Suppressor macrophage (primary cell): ENCODE results near the gene TECR.
A peak's percentile ranks its signal among the peaks of the same experiment; 100 is the strongest.
"Not testable (repeated sequence)": the region's sequence is repeated elsewhere in the genome, so short reads cannot be mapped to it uniquely, and the experiment has no call there.

Experiments used
- DNase-seq, 4 experiments: peaks; one replicate each; pipeline ENCODE4 v3.0.0-alpha.2; 2020 to 2022

The TECR gene

DNA sequence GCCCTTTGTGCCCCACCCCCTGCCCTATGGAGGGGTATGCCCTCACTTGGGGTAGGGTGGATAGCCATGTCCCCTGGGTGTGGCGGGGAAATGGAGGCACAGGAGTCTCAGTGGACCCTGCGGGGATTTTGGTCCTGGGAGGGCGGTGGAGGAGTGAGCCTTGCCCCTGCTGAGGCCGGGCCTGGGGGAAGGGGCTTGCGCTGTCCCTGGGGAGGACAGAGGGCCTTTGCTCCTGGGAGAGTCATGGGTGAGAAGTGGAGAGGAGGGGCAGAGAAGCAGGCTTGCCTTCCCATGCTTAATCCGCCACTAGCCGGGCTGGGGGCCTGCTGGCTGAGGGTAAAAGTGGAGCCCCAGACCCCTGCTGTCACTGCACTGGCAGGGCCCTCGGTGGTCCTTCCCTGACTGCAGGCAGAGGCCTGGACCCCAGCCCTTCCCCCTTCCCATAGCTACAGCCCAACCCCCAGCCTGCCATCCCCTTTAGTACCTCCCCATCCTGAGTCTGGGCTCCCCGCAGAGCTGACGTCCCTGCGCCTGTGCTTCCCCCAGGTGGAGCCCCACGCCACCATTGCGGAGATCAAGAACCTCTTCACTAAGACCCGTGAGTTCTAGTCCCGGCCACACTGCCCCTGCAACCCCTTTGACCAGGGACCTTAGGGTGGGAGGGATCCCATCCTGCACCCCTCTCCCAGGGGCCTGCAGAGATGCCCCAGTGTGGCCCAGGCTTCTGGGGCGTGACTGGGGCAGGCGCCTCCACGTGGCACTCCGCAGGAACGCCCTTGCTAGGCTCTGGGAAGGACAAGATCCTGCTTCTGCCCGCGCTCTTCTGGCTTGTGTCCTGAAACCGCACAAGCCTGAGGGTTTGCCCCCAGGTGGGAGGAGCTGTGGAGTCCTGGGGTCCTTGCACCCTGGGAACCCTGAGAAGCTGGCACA, 33.5 kb downstream of the TECR start:
- DNase-seq = no peak

GRCh38 chr19:14563590-14563926, 34.2 kb downstream of the TECR start:
- no peak for DNase-seq

DNA sequence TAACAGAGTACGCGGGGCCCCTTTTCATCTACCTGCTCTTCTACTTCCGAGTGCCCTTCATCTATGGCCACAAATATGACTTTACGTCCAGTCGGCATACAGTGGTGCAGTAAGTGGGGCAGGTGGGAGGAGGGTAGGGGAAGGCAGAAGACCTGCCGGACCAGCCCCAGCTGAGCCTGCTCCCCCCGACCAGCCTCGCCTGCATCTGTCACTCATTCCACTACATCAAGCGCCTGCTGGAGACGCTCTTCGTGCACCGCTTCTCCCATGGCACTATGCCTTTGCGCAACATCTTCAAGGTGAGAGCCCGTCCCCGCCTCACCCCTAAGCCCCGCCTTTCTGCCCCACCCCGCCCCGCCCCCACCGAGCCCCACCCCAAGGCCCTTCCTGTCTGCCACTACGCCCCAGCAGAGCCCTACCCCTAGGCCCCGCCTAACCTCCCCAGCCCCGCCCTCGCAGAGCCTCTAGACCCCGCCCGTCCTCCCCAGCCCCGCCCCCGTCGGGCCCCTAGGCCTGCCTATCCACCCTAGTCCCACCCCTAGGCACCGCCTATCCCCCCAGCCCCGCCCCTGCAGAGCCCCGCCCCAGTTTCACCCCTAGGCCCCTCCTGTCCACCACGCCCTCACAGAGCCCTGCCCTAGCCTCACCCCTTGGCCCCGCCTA, 34.7 kb downstream of the TECR start:
- DNase-seq = peak; percentile 12 to 52 (median 24)

- DNase-seq = not testable (repeated sequence)
These were observed 35.4 kb downstream of the TECR start for GRCh38 chr19:14564652-14565297.

DNA sequence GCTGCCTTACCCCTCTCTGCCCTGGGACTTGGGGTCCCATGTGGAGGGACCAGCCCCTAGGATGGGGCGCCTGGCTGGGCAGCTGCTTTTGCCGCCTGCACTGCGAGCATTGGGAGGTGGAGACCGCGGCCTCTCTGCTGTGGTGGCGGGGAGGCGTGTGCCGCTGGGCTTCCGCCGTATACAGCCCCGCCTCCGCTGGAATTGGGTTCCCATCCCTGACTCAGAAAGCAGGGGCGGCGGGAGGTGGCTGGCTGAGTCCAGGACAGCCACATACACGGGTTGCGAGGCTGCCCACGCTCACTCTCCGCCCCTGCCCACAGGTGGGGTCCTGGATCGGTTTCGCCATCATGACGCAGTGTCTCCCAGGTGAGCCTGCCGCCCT, 35.9 kb downstream of the TECR start:
- no peak for DNase-seq

GRCh38 chr19:14565765-14566711, 36.6 kb downstream of the TECR start:
- no peak for DNase-seq

GRCh38 chr19:14566712-14567077, 37.3 kb downstream of the TECR start:
- DNase-seq = no peak

DNA sequence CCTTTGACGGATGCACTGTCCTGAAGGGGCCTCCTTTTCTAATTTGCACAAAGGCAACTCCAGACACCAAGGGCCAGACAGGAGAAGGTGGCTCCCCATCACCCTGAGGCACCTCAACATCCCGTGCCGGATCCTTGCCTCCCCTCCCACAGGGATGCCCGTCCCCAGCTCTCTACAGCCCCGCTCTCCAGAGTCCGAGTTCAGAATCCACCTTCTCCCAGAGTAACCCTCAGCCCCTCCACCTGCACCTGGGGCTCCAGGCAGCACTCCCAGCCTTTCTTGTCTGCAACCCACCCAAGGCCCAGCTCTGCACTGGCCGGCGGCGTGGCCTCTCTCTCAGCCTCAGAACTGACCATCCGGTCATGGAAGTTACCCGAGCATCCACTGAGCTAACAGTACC, 37.7 kb downstream of the TECR start:
- no peak for DNase-seq

- DNase-seq = no peak
These were observed 41.6 kb downstream of the TECR start for GRCh38 chr19:14570864-14571527.

DNA sequence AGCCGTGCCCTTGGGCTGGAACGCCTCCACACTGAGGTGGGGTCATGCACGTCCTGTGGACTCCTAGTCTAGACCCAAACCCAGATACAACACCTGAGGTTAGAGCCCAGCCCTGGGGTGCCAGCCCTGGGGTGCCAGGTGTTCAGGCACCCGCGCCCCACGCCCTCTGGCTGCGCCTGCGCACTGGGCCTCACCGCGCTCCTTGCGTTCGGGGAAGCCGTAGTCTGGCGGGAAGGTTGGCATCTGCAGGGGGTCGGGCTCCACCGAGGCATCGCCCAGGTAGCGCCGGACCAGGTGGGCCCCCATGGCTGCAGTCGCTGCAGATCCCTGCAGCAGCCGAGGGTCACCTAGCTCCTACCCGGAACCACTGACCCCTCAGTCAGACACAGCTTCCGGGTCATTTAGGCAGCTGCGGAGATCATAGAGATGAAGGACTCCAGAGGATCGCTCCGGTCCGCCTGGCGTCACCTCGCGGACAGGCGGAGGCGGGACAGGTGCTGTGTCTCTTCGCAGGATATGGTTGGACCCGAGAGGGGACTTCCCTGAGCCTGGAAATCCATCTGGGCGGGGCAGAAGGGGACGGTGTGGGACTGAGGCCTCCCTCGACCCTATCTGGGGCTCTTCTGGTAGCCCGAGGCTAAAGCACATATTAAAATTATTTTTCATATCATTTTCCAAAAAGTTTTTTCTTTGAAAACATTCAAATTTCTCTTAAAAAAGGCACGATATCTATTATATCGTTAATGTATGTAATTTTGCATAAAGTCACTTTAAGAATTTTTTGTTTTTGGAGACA, 42.5 kb downstream of the TECR start, which contains the start of gene NDUFB7:
Gene NDUFB7 (minus strand): TSS at position 372 of the 796 bp plus-strand sequence. CDS start 66 bp downstream, at position 306.
- peak; percentile 95 to 97 (median 97) for DNase-seq

- no peak for DNase-seq
These were observed 46.1 kb downstream of the TECR start for GRCh38 chr19:14575428-14575980.

DNA sequence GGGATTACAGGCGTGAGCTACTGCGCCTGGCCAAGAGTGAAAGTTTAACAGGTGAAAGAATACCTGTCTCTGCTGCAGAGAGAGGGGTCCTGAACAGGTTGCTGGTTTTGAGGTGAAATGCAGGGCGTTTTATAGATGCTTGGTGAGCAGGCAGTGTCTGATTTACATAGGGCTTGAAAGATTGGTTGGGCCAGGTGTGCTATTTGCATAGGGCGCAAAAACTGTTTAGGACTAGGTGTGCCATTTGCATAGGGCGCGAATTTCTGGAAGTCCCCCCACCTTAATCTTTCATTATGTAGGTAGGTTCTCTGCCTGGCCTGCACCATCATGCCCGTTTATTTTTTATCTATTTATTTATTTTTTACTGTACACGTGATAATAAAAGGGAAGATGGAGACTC, 47.0 kb downstream of the TECR start:
- DNase-seq = no peak

GRCh38 chr19:14577264-14577663, 47.9 kb downstream of the TECR start:
- DNase-seq = no peak

DNA sequence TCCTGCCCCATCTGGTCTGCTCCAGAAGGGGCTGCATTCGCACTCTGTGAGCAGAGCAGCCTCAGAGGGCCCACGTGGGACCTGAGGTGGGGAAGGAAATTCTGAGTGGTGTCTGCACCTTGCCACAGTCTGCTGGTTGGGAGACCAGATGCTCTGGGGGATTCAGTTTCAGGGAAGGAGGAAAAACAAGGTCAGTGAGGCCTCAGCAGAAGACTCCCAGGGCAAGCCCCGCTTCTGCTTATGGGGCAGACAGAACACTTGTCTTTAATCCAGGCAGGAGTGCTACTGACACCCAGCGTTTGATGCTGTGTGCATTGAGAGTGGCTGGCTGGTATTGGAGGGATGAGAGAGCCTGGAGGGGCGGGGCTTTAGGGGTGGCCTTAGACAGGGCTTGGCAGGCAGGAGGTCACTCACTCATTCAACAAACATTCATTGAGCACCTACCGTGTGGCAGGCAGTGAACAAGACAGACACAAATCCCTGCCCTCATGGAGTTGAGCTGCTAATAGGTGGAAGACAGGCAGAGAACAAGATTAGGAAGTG, 48.6 kb downstream of the TECR start:
- no peak for DNase-seq

DNA sequence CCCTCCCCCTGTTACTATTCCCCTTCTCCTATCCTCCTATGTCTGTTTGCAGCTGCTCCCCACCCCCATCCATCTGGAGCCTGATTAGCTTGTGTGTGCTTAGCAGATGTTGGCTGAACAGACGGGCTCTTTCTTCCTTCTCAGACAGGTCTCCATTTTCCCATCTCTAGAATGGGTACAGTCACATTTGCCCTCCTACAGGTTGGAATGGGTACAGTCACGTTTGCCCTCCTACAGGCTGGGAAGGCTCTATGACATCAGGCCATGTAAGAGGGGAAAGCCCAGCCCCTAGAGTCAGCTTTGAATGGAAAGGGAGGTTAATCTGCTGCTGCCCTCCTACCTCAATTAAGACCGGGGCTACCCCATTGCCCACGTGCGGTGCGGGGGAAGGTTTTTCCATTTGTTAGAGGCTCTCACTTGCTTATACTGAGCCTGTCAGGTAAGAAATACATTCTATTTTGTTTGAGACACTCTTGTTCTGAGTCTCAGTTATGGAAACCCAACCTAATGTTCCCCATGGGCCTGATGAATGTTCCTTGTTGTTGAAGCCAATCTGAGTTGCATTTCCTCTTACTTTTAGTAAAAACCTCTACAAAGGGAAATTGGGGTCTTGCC, 51.3 kb downstream of the TECR start:
- DNase-seq = no peak

- DNase-seq = peak; percentile 31 to 67 (median 57)
These were observed 53.5 kb downstream of the TECR start, which contains the start of gene CLEC17A for GRCh38 chr19:14582894-14583340. Gene CLEC17A (plus strand): TSS chr19:14583084. CDS start chr19:14583161, 77 bp downstream.

DNA sequence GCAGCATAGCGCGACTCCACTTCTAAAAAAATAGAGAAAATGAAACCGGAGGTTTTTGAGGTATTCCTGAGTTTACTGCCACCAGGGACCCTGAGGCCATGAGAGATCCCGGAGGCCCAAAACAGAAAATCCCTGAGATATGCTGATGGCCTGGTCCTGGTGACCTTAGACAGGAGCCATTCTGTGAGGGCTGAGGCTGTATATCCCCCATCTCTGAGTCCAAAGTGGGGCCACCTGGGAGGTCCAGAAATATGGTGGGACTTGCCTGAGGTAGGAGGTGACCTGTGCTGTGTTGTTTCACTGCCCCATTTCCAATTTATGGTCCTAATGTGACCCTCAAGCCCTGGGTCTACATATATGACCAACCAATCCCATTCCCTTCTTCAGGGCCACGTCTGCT, 55.0 kb downstream of the TECR start:
- not testable (repeated sequence) for DNase-seq

DNA sequence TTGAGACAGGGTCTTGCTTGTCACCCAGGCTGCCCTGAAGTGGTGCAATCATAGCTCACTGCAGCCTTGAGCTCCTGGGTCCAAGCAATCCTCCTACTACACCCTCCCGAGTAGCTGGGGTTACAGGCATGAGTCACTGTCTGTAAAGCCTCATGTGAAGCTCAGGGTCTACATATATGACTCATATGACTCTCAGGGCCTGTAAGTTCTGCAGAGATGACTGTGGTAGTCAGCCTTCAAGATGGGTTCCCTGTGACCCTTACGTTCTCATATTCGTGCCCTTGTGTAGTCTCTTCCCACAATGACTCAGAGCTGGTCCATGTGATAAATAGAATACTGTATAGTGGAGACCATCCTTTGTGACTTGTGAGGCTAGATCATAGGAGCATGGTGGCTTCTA, 55.8 kb downstream of the TECR start:
- DNase-seq = peak; percentile 61 to 91 (median 66)

GRCh38 chr19:14589433-14589832, 60.0 kb downstream of the TECR start:
- peak; percentile 38 to 79 (median 52) for DNase-seq

DNA sequence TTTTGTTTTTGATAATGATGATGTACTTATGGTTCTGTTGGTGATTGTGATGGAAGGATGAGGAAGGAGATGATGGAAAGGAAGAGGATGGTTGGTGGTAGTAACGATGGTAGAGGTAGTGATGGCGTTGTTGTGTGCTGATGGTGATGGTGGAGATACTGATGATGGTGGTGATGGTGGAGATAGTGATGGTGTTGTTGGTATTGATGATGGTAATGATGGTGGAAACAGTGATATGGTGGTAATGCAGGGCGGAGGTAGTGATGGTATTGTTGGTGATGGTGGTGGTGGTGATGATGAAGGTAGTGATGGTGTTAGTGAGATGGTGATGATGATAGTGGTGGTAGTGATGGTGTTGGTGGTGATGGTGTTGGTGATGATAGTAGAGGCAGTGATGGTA, 66.2 kb downstream of the TECR start:
- no peak for DNase-seq
